Activated gamma-delta T cell (primary cell): Measurements from ENCODE around the gene BBOX1.
"Not testable (repeated sequence)": the region's sequence is repeated elsewhere in the genome, so short reads cannot be mapped to it uniquely, and the experiment has no call there.

ENCODE experiments used
- DNase-seq: peaks from one replicate; lab custom pipeline; 2025; lab: John Stamatoyannopoulos, UW

Gene BBOX1

GRCh38 chr11:27124514-27125264 lies 84.1 kb downstream of the BBOX1 start:
- DNase-seq, result no peak

GRCh38 chr11:27129686-27130085 lies 89.1 kb downstream of the BBOX1 start:
- no peak for DNase-seq

- no peak for DNase-seq
Measured at GRCh38 chr11:27130806-27131205, 90.2 kb downstream of the BBOX1 start.

GRCh38 chr11:27135924-27136329 lies 95.3 kb downstream of the BBOX1 start:
- DNase-seq, result not testable (repeated sequence)

- no peak for DNase-seq
Measured at GRCh38 chr11:27138716-27139115, 98.1 kb downstream of the BBOX1 start.

- no peak for DNase-seq
Measured at GRCh38 chr11:27139742-27140367, 99.2 kb downstream of the BBOX1 start.

GRCh38 chr11:27141576-27141975 lies 101.0 kb downstream of the BBOX1 start:
- no peak for DNase-seq

GRCh38 chr11:27147916-27148315 lies 107.3 kb downstream of the BBOX1 start:
- DNase-seq, result no peak

GRCh38 chr11:27148506-27148905 lies 107.9 kb downstream of the BBOX1 start:
- no peak for DNase-seq

GRCh38 chr11:27150098-27150497 lies 109.5 kb downstream of the BBOX1 start:
- DNase-seq, result no peak

GRCh38 chr11:27153136-27153535 lies 112.5 kb downstream of the BBOX1 start:
- DNase-seq, result no peak

- DNase-seq, result no peak
Measured at GRCh38 chr11:27158456-27159334, 118.1 kb downstream of the BBOX1 start.

- DNase-seq, result no peak
Measured at GRCh38 chr11:27159335-27159679, 118.7 kb downstream of the BBOX1 start.

GRCh38 chr11:27161071-27161470 lies 120.5 kb downstream of the BBOX1 start:
- no peak for DNase-seq

- no peak for DNase-seq
Measured at GRCh38 chr11:27162237-27162636, 121.6 kb downstream of the BBOX1 start.

- no peak for DNase-seq
Measured at GRCh38 chr11:27166130-27166529, 125.5 kb downstream of the BBOX1 start.

GRCh38 chr11:27171376-27171958 lies 130.9 kb downstream of the BBOX1 start:
- no peak for DNase-seq

GRCh38 chr11:27173545-27173944 lies 132.9 kb downstream of the BBOX1 start:
- DNase-seq, result no peak

- no peak for DNase-seq
Measured at GRCh38 chr11:27174021-27174420, 133.4 kb downstream of the BBOX1 start.

GRCh38 chr11:27174672-27175210 lies 134.1 kb downstream of the BBOX1 start:
- no peak for DNase-seq

GRCh38 chr11:27175562-27175961 lies 134.9 kb downstream of the BBOX1 start:
- not testable (repeated sequence) for DNase-seq
